ENCODE results near the gene CTRB2.

The CTRB2 gene

DNA sequence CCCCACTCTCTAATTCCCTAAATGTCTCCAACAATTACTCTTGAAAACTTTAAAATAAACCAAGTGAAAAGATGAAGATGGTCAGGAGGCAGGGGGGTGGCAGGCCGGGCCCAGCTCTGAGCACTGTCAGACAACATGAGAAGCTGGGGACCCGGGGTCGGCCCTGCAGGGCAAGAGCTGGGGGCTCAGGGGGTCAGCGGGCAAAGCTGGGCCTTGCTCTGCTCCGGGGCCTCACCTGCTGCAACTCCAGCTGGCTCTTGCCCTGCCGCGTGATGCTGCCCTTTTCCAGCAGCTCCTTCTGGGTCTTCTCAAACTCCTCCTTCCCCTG lies 26.6 kb upstream of the CTRB2 start:
- TF ChIP-seq, protein P1, sequence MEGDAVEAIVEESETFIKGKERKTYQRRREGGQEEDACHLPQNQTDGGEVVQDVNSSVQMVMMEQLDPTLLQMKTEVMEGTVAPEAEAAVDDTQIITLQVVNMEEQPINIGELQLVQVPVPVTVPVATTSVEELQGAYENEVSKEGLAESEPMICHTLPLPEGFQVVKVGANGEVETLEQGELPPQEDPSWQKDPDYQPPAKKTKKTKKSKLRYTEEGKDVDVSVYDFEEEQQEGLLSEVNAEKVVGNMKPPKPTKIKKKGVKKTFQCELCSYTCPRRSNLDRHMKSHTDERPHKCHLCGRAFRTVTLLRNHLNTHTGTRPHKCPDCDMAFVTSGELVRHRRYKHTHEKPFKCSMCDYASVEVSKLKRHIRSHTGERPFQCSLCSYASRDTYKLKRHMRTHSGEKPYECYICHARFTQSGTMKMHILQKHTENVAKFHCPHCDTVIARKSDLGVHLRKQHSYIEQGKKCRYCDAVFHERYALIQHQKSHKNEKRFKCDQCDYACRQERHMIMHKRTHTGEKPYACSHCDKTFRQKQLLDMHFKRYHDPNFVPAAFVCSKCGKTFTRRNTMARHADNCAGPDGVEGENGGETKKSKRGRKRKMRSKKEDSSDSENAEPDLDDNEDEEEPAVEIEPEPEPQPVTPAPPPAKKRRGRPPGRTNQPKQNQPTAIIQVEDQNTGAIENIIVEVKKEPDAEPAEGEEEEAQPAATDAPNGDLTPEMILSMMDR (IDR thresholded peaks at IDR 0.05; ENCODE audit: control extremely low read depth, extremely low read depth, low read depth, missing control alignments), result no peak
- no peak for DNase-seq (ENCODE audit: extremely low spot score)
- ChIA-PET CTCF (interaction anchor here (0.7 to 5.3 kb wide), 59 partner anchors 8 to 547 kb away, joined by 3 to 62 read pairs (median 5); partner anchors contain the start of genes BCAR1, CTRB2, KARS1 and TERF2IP), POLR2A (no interaction called here)

DNA sequence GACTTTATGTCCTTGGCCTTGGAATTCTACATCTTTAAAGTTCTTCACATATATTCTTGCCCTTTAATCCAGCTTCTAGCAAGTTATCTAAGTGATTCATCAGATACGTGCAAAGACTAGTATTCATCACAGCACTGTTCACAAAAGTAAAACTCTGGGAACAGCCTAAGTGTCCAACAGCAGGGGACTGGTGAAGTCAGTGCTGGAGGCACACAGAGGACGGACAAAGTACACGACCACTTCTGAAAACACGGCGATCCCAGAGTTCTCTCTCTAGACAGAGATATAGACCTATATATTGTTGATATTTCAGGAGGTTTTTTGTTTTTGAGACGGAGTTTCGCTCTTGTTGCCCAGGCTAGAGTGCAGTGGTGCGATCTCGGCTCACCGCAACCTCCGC lies 24.6 kb upstream of the CTRB2 start:
- TF ChIP-seq, protein P1 (IDR thresholded peaks at IDR 0.05; ENCODE audit: control extremely low read depth, extremely low read depth, low read depth, missing control alignments), result no peak
- no peak for DNase-seq (ENCODE audit: extremely low spot score)
- POLR2A ChIA-PET, result no interaction called here
- CTCF ChIA-PET, result interaction anchor here (1.7 to 4.2 kb wide), 2 partner anchors 32 to 155 kb away, joined by 6 to 61 read pairs; no protein-coding TSS in a partner anchor

DNA sequence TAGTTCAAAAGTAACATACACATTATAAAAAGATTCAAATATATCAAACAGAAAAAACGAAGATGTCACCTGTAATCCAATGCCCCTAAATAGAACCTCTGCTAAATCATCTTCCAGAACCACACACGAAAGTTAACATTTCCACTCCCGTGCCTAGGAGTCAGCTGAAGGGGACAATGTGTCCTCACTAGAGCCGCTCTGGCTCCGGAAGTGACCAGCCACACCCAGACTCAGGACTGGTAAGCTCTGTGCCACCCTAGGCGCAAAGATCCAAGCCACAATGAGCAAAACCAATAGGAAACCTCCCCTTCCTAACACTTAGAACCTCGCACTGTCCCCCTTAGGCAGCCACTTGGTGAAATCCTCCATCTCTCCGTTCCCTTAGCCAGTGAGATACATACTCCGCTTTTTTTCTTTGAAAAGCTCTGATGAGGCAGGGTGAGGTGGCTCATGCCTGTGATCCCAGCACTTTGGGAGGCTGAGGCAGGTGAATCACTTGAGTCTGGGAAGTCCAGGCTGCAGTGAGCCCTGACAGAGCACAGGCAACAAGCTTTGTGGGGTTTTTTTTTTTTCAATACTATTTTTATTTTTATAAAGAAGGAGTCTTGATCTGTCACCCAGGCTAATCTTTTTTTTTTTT lies 23.6 kb upstream of the CTRB2 start:
- TF ChIP-seq, protein P1 (IDR thresholded peaks at IDR 0.05; ENCODE audit: control extremely low read depth, extremely low read depth, low read depth, missing control alignments), result no peak
- ChIA-PET CTCF (interaction anchor here (1.2 to 1.7 kb wide), 2 partner anchors 31 to 162 kb away, joined by 3 to 6 read pairs; no protein-coding TSS in a partner anchor), POLR2A (no interaction called here)
- DNase-seq (ENCODE audit: extremely low spot score), result no peak

DNA sequence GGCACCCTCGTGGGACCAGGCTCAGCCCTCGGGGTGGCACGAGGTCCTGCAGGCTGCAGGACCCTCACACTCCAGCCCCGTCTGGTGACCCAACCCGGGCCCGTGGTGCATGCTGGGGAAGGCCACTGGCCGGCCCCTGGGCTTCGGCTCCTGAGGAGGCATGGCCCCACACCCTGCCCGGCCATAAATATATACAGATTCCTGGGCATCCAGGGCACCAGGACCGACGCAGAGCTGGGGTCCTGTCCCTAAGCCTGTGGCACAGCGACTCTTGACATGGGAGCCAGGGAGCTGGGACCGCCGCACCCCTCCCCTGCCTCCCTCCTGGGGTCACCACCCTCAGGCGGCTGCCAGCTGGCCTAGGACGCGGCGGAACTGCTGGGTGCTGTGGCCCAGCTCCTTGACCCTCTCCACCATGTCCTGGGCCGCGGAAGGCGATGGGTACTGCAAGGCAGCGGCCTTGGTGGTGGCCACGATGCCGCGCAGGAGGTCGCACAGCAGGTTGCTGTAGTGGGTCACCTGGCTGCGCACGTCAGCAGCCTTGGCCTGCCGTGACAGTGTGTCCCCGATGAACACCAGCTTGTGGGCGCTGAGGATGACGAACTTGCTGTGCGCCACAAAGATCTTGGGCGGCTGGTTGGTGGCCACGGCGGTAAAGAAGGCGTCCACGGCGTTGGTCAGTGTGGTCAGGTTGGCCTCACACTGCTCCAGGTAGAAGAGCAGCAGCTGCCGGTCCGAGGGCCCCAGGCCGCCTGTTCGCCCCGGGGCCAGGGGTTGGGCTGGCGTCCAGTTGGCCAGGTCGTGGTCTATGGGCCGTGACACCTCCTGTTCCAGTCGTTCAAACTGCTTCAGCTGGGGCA lies 22.4 kb upstream of the CTRB2 start:
- POLR2A ChIA-PET, result no interaction called here
- no peak for DNase-seq (ENCODE audit: extremely low spot score)
- TF ChIP-seq, protein P1 (IDR thresholded peaks at IDR 0.05; ENCODE audit: control extremely low read depth, extremely low read depth, low read depth, missing control alignments), result no peak
- CTCF ChIA-PET, result interaction anchor here (1.1 to 2.3 kb wide), 5 partner anchors 8 to 172 kb away, joined by 4 to 11 read pairs (median 6); no protein-coding TSS in a partner anchor

DNA sequence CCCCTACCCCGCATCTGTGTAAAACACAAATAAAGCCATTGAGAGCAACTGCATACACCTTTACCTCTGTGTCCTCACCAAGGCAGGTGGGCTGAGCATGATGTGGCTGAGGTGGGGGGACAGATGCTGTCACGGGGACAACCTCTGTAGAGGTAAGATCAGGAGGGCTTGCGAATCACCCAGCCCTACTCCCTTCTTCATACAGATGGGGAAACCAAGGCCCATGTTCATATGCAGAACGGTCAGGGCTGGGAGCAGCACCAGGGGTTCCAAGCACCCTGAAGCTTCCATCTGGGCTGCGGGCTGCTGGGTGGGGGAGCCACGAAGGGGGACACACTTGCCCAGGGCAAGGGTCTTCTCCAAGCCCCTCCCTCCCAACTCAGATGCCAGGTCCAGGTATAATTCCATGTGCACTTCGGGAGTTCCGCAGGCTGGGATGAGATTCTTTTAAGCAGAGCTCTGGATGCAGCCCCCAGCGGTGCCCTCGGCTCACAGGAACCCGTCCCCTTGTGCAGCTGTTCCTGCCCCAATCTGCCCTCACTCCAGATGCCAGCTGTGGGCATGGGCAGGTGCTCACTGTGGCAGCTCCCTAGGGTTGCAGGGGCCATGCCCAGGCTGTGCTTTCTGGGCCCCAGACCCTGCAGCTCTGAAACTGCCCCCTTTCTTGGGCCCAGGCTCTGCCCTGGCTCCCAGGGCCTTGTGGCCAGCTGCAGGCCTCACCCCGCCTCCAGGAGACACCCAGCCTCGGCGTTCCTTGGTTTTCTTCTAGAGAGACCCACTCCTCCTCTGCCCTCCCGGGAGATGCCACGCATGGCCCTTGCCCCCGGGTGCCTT lies 21.4 kb upstream of the CTRB2 start:
- CTCF ChIA-PET, result interaction anchor here (1.1 to 2.3 kb wide), 5 partner anchors 9 to 173 kb away, joined by 4 to 11 read pairs (median 6); no protein-coding TSS in a partner anchor
- no peak for DNase-seq (ENCODE audit: extremely low spot score)
- POLR2A ChIA-PET, result no interaction called here
- TF ChIP-seq, protein P1 (IDR thresholded peaks at IDR 0.05; ENCODE audit: control extremely low read depth, extremely low read depth, low read depth, missing control alignments), result no peak
